Measurements from ENCODE around the gene KLHDC4. TPM values are rescaled to one million over a fixed set of nuclear protein-coding genes. Genes with fewer than 3 reads are reported as not detected.
"Not testable (repeated sequence)": the region's sequence is repeated elsewhere in the genome, so short reads cannot be mapped to it uniquely, and the experiment has no call there.

KLHDC4 gene
- total RNA-seq, 1 experiment from 2014 or later, result 64.8 TPM

DNA sequence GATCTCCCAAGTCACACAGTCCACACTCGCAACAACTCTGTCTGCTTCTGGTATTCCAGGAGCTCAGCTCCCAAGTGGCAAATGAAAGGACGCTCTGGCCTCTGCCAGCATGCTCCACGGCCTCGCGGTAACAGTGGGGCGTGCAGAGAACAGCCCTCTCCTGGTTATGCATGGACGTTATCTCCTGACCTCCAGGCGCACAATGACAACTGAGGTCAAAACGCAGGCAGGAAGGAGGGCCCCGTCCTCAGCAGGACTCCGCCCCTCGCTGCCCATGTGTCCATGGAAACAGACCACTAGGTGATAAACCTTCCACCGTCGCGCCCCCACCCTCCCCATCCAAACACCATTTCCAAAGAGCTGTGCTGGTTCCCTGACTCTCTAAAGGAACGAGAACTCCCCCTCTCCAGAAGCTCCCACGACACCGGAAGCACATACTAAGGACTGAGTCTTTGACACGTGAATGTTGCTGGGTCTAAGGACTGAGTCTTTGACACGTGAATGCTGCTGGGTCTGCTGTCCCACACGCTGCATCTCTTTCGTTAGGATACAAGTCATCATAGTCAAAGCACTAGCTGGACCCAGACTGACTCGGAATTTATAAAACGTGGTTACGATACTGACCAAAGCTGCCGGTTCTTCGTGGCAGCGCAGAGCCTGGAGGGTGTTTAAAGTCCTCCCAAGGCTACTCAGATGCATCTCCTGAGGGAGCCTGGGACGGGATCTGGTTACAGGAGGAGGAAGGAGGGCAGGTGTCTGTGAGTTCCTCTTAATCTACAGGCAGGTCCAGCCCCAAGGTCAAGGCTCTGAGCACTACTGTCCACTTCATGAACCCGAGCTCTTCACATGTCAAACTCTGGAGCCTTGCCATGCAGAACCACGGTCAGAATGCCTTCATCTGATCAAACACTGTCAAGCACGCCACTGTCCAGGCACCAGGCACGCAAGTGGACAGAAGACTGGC is 43.9 kb downstream of the KLHDC4 start:
- DNase-seq (ENCODE audit: low spot score), result no peak

DNA sequence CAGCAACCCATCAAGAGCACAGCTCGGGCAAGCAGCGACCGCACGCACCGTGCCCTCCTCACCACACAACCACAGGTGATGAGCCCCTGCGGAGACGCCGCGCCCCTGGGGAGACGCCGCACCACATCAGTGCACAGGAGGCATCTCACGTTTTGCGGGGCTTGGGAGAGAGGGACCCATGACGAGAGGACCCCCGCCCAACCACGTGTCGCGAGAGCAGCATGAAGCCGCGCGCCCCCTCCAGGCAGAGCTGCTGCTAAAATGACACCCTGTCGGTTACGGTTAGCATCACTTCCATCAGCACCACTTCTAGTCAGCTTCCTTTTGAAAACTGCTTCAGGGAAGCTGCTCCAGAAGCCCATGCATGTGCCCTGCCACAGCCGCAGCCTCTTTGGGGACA is 45.3 kb downstream of the KLHDC4 start:
- DNase-seq (ENCODE audit: low spot score), result no peak

DNA sequence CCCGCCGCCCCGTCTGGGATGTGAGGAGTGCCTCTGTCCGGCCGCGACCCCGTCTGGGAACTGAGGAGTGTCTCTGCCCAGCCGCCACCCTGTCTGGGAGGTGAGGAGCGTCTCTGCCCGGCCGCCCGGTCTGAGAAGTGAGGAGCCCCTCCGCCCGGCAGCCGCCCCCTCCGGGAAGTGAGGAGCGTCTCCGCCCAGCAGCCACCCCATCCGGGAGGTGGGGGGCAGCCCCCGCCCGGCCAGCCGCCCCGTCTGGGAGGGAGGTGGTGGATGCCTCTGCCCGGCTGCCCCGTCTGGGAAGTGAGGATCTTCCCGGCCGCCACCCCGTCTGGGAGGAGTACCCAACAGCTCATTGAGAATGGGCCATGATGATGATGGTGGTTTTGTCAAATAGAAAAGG is 47.0 kb downstream of the KLHDC4 start:
- not testable (repeated sequence) for DNase-seq (ENCODE audit: low spot score)

DNA sequence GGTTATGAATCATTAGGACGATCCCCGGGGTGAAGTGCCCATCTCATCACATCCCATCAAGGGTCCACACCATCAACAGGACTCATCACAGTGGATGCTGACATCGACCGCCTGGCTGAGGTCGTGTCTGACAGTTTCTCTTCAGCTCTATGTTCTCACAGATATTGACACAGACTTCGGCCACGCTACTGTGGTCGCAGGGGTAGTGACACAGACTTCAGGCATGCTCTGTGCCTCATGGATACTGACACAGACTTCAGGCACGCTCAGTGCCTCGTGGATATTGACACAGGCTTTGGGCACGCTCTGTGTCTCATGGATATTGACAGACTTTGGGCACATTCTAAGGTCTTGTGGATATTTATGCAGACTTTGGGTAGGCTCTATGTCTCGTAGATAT is 50.1 kb downstream of the KLHDC4 start:
- no peak for DNase-seq (ENCODE audit: low spot score)

DNA sequence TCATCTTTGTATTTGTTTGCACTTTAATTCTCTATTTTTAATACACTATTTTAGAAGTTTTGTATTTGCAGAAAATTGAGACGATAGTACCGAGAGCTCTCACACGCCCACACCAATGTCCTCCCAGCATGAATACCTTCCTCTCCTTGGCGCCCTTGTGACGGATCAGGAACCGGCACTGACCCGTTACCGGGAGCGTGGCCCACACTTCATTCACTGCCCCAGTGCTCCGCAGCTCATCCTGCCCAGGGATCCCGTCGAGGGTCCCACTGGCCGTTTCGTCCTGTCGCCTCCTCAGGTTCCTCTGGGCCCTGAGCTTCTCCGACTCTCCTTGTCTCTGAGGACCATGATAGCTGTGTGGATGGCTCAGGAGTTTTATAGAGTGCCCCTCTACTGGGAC is 50.6 kb downstream of the KLHDC4 start:
- no peak for DNase-seq (ENCODE audit: low spot score)

DNA sequence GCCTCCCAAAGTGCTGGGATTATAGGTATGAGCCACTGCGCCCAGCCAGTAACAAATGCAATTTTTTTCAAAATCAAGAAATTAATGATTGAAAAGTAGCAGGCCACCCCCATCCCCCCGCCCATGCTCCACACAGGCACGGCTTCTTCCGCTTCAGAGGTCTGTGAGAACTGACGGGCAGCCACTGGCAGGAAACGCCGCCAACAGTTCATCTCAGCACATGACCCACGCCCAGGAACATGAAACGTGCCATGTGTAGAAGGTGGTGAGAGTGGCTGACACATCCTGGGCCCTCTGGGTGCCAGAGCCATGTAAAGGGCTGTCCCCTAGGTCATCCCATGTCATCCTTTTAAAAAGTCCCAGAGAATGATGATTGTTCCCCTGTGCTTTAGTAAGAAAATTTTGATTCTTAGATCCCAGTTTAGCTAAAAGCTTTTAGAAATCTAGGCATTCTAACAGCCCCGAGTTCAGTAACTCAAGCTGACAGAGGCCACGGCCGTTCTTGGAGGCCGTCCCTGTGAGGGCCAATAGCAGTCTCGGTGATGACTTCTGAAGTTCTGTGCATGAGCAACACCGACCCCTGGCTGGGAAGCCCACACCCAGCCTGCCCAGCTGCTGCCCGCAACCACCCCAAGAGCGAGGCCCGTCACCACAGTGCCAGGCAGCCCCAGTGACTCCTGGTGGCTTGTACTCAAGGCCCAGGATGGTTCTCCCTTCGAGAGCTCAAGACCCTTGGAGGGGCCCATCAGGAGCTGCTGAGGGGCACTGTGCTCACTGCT is 52.1 kb downstream of the KLHDC4 start:
- no peak for DNase-seq (ENCODE audit: low spot score)

DNA sequence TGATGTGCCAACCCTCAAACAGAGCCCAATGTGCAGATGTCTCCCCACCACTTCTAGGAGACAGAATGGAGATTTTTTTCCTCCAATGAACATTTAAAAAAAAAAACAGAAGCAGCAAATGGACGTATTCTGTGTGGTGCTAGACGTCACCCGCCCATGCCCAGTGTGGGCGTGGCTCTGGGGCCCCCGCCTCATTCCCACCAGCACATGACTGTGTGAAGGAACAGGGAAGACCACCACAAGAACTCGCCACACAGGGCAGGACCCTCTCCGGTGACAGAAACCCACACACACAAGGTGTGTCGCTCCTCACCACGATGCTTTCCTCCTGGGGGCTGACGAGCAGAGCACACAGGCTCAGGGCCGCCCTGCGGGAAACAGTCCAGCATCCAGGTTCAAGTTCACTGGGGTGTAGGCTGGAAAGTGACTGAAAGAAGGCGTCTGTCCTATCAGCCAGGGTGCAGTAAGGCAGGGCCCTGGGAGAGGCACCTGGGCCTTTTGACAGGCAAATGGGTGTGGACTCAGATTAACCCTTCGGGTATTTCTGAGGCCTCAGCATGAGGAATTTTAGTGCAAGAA is 53.5 kb downstream of the KLHDC4 start:
- DNase-seq (ENCODE audit: low spot score), result no peak

DNA sequence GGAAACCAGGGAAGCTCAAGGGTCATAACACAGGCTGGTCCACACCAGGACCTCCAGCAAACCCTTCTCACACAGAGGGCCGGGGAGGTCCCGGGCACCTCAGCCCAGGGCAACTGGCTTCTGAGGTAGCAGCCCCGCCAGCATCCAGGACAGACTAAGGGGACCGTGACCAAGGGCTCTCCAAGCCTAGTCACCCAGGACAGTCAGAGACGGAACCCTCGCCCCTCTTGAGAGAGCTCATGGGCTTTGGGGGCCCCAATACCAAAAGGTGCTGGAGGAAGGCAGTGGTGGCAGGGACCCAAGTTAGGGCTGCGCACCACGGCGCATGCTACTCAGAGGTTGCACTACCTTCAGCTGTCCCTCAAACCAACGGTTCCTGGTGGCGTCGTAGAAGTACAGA is 54.9 kb downstream of the KLHDC4 start:
- no peak for DNase-seq (ENCODE audit: low spot score)

DNA sequence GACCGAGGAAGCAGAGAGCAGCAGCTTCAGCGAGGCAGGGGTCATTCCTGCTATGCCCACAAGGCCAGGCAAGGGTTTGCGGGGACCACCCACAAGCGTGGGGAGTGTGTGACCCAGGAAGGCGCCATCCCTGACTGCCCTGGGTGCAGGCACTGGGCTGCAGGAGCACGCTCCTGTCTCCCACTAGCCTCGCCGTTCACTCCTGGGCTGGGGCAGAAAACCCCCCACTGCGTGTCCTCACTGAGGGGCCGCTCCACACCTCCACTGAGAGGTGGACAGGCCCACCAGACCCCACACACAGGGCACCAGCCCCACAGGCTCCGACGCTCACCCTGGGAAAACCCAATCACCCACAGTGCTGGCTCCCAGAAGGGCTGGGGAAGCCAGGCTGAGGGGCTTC is 56.1 kb downstream of the KLHDC4 start:
- DNase-seq (ENCODE audit: low spot score), result no peak

DNA sequence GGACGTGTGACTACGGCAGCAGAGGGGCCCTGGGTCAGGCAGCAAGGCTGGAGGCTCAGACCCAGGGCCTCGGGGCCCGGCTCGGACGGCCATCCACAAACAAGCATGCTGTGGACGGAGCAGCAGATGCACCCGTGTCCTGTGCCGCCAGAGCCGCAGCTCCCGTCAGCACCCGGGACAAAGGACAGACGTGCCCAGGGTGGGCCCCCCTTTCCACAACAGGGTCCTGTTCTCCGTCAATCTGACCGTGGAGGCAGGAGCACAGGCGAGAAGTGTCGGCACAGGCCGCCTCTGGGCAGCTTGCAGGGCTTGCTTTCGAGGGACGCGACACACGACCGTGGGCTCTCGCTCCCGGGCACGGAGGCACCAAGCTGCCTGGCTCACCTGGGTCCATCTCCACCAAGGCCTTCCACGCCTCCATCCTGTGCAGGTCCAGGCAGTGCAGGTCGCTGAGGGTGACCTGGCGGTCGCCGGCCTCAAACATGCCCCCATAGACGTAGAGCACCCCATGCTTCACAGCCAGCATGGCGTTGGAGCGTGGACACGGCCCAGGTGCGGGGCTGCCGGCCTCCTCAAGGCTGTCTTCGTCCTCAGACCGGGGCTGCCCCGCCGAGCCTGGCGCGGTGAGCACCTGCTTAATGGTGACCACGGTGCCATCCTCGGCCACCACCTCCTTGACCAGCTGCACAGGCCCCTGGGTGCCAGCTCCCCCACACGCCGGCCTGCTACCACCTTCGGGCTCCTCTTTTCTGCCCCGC is 56.7 kb downstream of the KLHDC4 start:
- DNase-seq (ENCODE audit: low spot score), result no peak

DNA sequence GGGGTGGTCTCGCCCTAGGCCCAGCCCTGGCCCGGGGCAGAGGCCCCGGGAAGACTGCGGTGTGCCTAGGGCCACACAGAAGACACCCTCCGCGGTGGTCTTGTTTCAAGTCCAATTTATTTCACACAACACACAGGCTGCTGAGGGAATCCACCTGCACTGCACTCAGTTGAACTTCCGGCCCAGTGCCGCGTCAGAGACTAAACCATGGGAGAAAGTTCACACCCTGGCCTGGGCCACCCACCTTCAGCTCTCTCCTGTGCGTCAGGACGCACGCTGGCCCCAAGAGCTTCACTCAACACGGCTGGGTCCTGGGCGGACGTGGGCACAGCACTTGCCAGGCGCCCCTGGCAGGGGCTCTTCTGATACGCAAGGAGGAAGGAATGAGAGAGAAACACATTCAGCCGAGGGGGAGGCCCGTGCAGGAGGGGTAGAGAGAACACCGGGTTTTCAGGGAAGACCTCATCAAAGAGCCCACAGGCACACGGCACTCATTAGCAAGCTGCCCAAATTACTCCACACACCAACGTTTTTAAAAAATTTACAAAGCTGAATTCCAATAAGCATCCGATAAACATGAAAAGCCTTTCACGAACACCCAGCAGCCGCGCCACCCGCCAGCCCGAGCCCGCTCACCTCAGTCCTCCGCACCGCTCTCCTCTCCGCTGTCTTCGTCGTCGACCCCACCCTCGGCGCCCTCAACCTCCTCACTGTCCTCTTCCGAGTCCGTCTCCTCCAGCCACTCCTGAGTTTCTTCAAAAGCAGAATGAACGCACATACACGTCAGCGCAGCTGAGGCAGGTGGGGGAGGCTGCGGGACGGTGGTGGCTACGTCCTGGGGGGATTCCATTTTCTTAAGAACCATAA is 57.8 kb downstream of the KLHDC4 start:
- no peak for DNase-seq (ENCODE audit: low spot score)

DNA sequence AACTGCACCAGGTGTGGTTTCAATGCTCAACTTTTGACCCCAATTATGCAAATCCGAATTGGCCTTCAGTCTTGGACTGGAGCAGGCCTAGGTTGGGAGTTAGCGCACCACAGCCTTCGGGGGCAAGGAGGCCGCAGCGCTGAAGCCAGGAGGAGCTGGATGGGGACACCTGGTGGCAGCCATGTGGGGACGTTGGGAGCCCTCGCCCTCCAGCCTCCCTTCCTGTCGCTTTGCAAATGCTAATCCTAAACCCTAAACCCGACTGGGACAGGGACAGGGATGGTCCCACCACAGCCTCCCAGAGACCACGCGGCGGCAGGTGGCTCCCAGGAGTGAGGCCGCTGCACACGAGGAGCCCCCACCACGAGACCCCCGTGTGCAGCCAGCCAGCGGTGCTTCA is 58.7 kb downstream of the KLHDC4 start:
- DNase-seq (ENCODE audit: low spot score), result no peak

DNA sequence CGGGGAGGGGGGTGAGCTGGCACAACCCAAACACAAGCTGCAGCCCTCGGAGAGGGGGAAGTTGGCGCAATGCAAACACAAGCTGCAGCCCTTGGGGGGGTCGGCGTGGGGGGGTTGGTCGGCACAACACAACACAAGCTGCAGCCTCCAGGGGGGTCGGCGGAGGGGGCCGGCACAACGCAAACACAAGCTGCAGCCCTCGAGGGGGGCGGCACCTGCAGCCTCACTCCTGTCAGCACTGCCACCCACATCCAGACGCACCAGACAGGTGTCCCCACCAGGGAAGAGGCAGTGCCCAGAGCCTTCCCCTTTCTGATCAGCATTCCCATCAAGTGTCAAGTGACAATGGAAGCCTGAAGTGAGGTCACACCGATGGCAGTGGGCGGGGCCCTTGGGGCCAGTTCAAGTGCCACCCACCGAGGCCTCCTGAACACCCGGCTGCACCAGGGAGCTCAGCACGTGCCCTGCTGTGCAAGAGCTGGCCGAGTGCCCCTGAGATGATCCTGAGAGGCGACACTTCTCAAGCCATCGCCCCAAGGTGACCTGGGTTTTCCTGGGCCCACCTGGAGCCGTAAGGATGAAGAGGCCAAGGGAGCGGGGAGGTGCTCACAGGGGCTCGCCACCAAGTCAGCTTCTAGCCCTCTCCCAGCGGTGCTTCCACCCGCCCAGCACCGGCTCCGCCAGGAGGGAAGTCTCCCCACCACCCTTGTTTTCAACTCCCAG is 59.3 kb downstream of the KLHDC4 start:
- no peak for DNase-seq (ENCODE audit: low spot score)

DNA sequence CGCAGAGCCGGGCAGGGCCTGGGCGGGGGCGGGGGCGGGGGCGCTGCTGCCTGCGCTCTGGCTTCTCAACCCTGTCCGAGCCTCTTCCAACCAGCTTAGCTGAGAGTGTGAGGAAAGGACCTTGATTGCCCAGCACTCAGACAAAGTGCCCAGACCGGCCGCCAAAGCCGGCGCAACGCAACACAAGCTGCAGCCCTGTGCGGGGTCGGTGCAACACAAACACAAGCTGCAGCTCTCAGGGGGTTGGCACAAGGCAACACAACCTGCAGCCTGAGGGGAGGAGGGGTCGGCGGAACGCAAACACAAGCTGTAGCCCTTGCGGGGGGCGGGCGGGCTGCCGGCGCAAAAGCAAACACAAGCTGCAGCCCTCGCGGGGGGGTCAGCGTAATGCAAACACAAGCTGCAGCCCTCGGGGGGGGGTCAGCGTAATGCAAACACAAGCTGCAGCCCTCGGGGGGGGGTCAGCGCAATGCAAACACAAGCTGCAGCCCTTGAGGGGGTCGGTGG is 60.0 kb downstream of the KLHDC4 start:
- DNase-seq (ENCODE audit: low spot score), result no peak

DNA sequence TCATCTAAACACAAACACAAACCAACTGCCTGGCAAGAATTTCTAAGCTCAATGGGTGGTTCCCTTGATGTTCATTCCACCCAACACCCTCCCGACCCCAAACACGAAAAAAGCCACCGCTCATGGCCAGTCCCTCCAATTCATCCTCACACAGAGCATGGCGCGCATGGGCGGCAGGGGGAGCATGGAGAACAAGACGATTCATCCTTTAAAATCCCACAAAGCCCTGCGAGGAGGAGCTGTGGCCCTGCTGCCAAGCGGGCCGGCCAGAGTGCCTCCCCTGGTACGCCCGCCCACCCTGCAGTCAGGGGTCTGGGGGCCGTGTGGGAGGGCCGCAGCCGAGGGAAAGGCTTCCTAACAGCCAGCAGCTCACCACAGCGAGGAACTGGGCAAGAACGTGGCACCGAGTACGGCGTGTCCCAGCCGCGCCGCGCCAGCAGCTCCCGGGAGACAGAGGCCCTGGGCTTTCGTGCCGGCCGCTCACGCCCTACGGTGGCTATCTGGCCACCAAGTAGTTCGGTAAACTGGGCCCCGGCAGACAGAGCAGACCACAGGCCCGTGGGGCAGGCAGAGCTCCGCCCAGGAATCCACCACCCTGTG is 60.9 kb downstream of the KLHDC4 start:
- no peak for DNase-seq (ENCODE audit: low spot score)

DNA sequence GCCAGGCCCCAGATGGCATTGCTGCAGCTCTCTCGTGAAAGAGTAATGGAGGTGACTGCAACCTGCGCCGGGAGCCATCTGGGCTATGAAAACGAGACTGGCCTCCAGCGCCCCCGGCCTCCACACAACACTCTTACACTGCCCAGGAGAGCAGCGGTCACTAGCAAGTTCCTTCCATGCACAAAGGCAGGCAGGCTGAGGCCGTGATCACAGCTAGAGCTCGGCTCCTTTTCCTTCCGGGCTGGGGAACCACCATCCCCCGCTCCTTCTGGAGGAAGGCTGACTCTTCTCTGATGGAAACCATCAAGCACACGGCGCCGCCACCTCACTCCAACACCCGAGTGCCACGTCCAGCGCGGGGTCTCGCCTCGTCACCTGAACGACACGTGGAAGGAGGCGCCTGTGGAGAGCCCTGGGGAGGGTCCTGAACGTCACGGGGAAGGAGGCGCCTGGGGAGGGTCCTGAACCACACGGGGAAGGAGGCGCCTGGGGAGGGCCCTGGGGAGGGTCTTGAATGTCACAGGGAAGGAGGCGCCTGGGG is 61.9 kb downstream of the KLHDC4 start:
- no peak for DNase-seq (ENCODE audit: low spot score)

DNA sequence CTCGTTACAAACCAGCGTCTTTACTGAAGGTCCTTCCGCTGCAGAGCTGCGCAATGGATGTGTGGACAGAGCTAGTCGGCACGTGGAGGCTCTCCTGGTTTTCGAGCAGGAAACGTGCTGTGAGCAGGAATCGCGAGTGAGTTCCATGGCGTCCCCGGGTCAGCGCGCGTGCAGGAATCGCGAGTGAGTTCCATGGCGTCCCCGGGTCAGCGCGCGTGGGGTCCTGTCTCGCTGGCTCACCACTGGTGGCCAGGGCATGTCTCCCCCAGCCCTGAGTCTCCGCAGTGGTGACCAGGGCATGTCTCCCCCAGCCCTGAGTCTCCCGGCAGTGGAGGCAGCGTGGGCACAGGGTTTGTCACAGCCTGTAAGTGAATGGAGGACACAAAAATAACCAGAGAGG is 62.7 kb downstream of the KLHDC4 start:
- DNase-seq (ENCODE audit: low spot score), result no peak

DNA sequence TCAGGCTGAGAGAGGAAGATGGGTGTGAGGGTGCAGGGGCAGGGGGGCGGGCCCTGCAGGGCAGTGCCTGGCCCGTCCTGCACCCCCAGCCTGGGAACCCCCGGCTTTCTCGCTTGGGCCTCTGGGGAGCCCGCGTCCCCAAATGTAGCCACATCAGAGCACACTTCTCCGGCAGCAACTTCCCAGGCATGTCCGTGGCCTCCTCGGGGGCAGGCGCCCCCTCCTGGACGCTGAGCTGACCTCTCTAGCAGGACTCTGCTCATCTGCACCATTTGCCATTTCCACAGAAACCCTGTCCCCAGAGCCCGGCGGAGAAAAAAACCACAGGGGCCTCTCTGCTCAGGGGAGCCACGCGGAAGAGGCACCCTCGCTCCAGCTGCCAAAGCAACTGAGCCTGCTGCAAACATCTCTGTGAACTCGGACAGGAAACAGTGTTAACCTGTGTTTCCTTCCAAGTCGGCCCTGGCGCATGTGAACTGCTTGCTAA is 63.4 kb downstream of the KLHDC4 start:
- no peak for DNase-seq (ENCODE audit: low spot score)

DNA sequence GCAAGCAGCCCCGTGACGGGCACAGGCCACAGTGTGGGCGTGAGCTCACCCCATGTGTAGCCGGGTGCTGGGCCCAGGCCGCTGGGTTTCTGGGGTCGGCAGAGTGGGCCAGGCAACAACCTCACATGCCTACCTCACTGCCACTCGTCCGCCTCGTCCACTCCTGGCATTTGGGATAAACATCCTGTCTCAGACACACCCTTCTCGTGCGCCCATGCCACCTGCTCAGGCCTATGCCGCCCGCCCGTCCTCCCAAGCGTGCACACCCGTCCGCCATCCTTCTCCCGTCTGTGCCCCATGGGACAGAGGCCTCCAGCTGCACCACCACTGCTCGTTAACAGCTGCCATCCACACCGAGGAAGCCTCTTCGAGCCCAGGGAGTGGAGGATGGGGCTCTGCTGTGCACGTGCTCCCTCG is 64.3 kb downstream of the KLHDC4 start:
- DNase-seq (ENCODE audit: low spot score), result no peak
